NCI-H2107 treated with DMSO at 0.1 percent for 48 hours (cell line): ENCODE measurements around the gene KCNK2.

Source experiments
- DNase-seq: peaks from one replicate; lab custom pipeline; 2025; ENCODE audit not compliant: unreplicated experiment; lab: John Stamatoyannopoulos, UW

The KCNK2 gene

GRCh38 chr1:215250913-215251312 lies 168.4 kb downstream of the KCNK2 start:
- DNase-seq = no peak

DNA sequence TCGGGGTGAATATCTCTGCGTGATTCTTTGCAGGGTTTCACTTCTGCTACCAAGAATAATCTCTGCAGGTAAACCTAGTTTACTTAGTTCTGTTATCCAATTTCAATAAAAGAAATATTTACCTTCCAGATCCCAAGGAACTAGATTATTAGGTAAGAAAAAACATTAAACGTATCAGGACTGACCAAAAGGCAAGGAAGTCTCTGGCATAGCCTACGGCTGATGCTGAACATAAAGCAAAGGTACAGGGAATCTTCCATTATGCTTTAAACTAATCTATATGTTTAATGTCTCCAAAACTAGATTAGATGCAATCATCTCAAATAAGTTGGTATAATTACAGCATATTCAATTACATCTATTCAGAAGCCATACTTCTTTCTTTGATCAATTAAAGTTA lies 168.9 kb downstream of the KCNK2 start:
- no peak for DNase-seq

GRCh38 chr1:215252164-215252563 lies 169.6 kb downstream of the KCNK2 start:
- DNase-seq = no peak

DNA sequence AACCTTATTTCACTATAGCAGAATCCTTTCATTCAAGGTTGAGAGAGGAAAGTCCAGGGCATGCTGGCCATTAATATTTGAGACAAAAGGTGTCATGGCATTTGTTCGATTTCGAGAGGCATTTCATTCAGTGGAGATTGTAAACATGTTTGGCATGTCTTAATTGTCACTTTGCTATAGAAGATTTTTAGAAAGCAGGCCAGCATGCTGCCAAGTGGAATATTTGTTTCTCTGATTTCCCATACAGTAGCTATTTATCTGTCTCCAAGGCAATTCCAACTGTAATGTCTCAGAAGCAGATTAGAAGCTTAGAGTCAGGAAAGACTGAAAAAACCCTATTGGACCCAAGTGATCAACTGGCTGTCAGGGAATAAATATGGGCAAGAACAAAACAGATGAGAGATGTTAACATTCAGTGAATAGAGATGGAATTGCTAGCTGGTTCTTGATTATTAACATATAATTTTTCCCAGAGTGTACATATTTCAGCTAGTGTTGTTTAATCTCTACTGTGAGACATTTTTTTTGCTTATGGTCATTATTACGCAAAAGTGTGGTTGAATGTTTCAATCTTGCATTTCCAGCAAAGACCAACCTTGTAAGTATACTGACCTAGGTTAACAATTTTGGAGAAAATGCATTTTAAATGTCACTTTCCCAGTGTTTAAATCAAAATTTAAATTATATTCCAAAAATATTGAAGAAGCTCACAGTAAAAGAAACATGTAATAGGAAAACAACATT lies 174.6 kb downstream of the KCNK2 start:
- DNase-seq = no peak

DNA sequence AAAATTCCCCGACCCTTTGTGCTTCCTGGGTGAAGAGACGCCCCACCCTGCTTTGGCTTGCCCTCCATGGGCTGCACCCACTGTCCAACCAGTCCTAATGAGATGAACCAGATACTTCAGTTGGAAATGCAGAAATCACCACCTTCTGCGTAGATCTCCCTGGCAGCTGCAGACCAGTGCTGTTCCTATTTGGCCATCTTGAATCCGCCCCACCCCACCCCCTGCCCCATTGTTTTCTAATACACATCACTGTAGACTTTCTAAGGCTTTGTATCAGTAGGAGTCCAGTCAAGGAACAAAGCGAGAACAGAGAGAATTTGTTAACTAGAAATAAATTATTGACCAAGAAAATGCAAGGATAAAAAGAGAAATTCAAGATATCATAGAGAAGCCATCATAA lies 178.2 kb downstream of the KCNK2 start:
- DNase-seq = no peak

GRCh38 chr1:215262106-215262505 lies 179.6 kb downstream of the KCNK2 start:
- no peak for DNase-seq

DNA sequence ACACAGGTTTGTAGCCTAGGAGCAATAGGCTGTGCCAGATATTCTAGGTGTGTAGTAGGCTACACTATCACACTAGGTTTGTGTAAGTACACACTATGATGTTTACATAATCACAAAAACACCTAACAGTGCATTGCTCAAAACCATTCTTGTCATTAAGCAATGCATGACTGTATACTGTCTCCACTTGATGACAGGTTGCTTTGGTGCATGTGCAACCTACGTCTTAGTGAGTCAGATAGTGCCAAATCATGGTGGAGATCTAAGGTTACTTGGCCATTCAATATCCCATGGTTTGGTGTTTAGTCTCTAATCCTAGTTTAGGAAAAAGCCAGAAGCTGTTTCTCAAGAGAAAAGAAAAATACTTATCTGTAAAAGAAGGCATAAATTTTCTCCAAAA lies 181.1 kb downstream of the KCNK2 start:
- DNase-seq = no peak

DNA sequence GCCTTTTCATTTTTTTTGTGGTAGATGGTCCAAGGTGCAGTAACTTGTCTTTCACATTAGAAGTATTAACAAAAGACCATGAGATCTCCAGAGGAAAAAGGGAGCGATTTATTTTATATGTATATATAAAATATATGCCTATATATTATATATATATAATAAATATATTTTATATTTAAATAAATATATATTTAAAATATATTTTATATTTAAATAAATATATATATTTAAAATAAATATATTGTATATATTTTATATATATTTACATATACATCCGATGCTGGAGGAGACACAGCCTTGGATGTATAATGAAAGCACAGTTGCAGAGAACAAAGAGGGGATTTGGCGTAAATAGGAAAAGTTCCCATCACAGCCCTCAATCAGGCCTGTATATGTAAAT lies 182.1 kb downstream of the KCNK2 start:
- no peak for DNase-seq

DNA sequence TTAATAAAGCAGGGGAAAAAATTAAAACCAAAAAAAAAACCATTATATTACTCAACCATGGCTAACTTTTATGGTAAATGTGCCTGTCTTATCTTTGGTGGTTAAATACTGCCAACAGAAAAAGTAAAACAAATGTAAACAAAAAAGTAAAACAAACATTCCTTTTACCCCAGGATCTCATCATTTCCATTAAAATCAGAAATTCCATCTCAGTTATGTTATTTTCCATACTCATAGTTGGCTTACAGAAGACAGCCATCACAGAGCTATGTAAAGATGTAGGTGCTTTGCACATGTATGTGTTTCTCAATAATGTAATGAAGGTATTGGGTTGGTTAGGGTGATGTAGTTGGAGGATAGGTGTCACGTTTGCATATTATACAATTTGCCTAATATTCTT lies 185.0 kb downstream of the KCNK2 start:
- DNase-seq = no peak

GRCh38 chr1:215269955-215270354 lies 187.4 kb downstream of the KCNK2 start:
- DNase-seq = no peak

DNA sequence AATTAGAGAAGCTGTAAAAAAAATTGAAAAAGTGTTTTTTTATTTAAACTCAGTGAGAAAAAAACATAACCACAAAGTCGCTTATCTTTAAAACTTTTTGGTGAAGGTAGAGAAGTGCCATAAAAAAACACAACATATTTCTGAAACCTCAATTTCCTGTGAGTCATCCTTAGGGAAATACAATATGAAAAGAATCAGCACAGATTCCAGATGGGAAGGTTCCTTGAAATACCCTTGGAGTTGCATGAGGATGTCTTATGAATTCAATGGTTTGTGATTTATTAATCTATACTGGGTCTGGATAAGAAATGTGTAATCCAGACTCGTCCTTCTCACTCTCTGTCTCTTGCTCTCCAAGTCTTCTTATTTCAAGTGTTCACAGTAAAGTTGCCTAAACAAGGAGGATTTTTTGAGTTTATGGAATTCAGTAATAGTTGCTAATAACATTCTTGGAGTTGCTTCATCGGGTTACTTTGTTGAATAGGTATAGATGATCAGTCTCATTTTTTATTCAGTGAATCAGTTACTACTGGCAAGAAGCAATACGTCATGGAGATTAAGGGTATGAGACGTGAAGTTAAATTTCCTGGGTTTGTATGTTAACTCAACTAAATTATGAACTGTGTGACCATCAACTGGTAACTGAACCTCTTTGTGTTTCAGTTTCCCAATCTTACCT lies 191.4 kb downstream of the KCNK2 start:
- DNase-seq = no peak

DNA sequence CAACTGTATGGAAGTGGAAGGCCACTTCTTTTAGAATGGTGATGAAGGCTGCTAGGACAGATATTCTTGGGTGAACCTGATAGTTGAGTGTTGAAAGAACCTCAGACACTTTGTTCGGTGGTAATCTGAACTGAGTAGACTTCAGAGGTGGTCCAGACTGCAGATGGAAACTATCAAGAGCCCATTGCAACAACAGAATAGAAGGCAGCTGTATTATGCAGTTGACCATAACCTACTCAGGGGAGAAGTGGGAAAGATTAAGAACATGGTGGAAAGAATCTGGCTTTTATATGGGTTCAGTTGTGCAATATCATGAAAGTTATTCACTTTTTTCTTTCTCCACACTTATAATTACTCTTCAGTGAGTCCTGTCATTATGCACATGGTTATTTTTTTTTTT lies 194.0 kb downstream of the KCNK2 start:
- DNase-seq = no peak

- DNase-seq = no peak
Observed at GRCh38 chr1:215277532-215277931, 195.0 kb downstream of the KCNK2 start.

GRCh38 chr1:215279682-215280081 lies 197.1 kb downstream of the KCNK2 start:
- no peak for DNase-seq

DNA sequence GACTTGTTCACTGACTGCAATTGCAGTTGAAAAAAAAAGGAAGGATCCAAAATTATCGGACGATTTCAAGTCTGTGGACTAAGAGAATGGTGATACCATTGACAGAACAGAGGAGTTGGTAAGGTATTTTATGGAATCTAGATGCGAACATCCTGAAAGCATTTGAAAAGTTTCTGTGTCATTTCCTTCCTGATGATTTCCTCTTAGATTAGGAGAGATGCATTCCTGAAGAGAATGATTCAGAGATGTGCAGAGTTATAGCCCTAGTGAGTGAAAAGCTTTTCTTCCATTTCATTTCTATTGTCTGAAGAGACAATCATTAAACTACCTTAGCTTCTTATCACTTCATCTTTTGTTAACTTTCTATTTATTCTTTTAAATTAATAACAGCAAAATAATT lies 200.0 kb downstream of the KCNK2 start:
- no peak for DNase-seq

DNA sequence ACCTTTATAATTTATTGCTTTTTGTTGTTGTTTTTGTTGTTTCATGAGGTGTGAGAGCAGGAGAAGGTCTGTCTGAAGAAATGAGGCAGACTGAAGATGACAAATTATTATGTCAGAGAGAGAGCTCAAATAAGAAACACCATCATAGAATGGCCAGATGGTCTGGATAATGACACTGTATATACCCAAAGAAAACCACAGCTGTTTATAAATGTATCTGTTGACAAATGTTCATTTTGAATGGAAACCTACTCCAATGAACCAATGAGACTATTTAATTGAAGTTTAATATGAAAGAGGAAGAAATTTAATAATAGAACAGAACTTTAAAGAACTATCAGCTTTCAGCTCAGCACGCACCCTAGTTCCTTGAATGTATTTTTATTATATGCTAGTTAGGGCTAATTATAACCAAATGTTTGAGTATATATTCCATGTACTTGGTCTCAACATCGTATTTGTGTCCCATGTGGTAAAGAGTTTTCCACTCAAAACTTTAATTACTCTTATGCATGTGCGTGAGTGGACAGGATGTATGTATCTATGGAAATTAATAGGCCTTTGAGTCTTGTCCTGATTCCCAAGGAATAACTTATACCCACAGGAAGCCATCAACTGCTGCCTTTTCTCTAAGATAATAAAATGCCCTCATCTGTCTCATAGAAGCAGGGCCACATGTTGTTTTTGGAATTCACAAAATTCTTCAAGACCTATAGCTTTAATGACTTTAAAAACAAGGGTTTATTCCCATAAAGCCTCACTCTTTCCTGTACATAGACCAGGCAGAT lies 202.7 kb downstream of the KCNK2 start:
- no peak for DNase-seq
